ENCODE measurements around the gene COL5A1.

DNA sequence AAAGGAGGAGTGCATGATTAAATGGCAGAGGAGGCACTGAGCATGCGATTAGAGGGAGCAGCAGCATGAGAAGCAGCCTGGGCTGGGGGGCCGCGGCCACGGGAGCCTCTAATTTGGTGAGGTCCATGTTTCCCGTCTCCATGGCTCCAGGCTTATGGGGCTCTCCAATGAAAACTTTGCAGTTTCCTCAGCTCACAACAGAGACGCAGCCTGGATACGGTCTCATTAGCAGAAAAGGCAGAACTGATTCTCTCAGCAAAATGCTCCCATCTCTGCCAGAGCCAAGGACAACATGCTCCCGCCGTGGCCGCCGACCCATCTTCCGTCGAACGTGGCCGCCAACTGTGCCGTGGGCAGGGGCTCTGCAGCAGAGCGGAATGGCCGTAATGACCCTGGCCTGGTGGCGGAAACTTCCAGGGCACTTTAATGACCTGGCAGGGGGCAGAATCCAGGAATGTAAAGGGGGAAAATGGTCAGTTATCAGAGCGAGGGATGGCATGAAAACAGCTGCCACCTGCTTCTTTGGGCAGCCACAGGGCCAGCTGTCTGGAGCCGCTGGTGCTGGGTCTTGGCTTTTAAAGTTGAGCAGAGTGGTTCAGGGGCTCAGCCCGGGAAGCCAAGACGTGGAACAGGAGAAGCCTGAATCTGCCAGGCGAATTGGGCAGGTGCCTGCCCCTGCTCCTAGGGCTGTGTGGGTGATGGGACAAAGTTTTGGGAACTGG, 76.5 kb downstream of the COL5A1 start:
- no peak for TF ChIP-seq POLR2A (IDR thresholded peaks at IDR 0.05)
- TF ChIP-seq, protein P1, sequence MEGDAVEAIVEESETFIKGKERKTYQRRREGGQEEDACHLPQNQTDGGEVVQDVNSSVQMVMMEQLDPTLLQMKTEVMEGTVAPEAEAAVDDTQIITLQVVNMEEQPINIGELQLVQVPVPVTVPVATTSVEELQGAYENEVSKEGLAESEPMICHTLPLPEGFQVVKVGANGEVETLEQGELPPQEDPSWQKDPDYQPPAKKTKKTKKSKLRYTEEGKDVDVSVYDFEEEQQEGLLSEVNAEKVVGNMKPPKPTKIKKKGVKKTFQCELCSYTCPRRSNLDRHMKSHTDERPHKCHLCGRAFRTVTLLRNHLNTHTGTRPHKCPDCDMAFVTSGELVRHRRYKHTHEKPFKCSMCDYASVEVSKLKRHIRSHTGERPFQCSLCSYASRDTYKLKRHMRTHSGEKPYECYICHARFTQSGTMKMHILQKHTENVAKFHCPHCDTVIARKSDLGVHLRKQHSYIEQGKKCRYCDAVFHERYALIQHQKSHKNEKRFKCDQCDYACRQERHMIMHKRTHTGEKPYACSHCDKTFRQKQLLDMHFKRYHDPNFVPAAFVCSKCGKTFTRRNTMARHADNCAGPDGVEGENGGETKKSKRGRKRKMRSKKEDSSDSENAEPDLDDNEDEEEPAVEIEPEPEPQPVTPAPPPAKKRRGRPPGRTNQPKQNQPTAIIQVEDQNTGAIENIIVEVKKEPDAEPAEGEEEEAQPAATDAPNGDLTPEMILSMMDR (IDR thresholded peaks at IDR 0.05) = no peak

Data from esophagus squamous epithelium (tissue), 4 donors.